GM12872 (cell line): ENCODE data around the gene WFDC10B.

ENCODE experiments used
- CTCF ChIP-seq: IDR thresholded peaks from 3 replicates; pipeline ENCODE4 v1.5.1; 2011; ENCODE audit warnings: low read depth, mild to moderate bottlenecking, low read length, moderate library complexity; ENCODE audit not compliant: insufficient read depth

WFDC10B gene

GRCh38 chr20:45704969-45705637 lies at the start of gene WFDC10B:
Gene WFDC10B, minus strand, starts transcription at chr20:45705019. Its CDS starts 19,027 bp downstream, at chr20:45685992.
- TF ChIP-seq CTCF, result no peak

- no peak for TF ChIP-seq CTCF
Measured at GRCh38 chr20:45752746-45753145, 47.9 kb upstream of the WFDC10B start.

GRCh38 chr20:45751721-45752120 lies 46.9 kb upstream of the WFDC10B start:
- no peak for TF ChIP-seq CTCF

GRCh38 chr20:45745015-45745414 lies 40.2 kb upstream of the WFDC10B start:
- TF ChIP-seq CTCF, result no peak

- no peak for TF ChIP-seq CTCF
Measured at GRCh38 chr20:45742596-45742995, 37.8 kb upstream of the WFDC10B start.

GRCh38 chr20:45735988-45736387 lies 31.2 kb upstream of the WFDC10B start:
- TF ChIP-seq CTCF, result no peak

- TF ChIP-seq CTCF, result no peak
Measured at GRCh38 chr20:45735552-45735951, 30.7 kb upstream of the WFDC10B start.
